Parietal lobe (tissue), 1 donor: Measurements from ENCODE around the gene SDSL. TPM values are rescaled to one million over a fixed set of nuclear protein-coding genes. Genes with fewer than 3 reads are reported as not detected.

Source experiments
- total RNA-seq: library from RNA; depleted of rRNA; stranded (reverse); fragments of >200 nt; gene quantifications from one replicate; pipeline ENCODE4 v1.2.3, GENCODE V29; 2014

Gene SDSL, protein sequence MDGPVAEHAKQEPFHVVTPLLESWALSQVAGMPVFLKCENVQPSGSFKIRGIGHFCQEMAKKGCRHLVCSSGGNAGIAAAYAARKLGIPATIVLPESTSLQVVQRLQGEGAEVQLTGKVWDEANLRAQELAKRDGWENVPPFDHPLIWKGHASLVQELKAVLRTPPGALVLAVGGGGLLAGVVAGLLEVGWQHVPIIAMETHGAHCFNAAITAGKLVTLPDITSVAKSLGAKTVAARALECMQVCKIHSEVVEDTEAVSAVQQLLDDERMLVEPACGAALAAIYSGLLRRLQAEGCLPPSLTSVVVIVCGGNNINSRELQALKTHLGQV
- total RNA-seq = 0.94 TPM

GRCh38 chr12:113422030-113422885 lies at the start of gene SDSL:
Gene SDSL, plus strand, starts transcription at chr12:113422380. Its CDS starts 5,603 bp downstream, at chr12:113427983.

DNA sequence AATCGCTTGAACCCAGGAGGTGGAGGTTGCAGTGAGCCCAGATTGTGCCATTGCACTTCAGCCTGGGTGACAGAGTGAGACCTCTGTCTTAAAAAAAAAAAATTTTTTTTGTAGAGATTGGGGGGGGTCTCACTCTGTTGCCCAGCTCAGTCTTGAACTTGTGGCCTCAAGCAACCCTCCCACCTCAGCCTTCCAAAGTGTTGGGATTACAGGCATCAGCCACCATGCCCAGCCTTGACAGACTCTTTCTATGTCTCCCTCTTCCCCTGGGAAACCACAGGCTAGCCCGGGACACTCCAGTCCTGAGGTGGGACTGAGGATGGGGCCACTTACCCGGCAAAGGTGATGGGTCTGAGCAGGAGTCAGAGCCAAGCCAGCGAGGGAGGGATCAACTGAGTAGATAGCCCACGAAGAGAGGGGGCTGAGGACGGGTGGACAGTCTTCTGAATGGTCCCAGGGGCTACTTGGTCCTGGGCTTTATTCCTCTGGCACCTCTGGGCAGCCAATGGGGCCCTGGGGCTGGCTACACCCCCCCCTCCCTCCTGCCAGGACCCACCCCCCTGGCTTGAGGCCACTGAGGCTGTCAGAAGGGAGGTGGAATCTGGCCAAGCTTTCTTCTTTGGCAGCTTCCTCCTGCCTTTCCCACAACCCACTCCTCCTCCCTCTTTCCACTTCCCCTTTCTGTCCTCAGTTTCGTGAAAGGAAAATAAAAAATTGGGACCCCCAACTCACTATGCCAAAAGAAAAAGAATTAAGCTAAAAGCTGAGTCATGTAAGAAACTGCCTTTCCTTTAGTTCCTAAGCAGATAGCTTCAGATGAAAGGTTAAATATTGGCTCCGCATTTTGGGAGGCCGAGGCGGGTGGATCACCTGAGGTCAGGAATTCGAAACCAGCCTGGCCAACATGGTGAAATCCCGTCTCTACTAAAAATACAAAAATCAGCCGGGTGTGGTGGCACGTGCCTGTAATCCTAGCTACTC lies 18.5 kb upstream of the SDSL start, which contains the start of gene SDS:
TSS of gene SDS (minus strand) at position 453 of the 981 bp plus-strand sequence. CDS start 4,179 bp downstream, outside the sequence.

DNA sequence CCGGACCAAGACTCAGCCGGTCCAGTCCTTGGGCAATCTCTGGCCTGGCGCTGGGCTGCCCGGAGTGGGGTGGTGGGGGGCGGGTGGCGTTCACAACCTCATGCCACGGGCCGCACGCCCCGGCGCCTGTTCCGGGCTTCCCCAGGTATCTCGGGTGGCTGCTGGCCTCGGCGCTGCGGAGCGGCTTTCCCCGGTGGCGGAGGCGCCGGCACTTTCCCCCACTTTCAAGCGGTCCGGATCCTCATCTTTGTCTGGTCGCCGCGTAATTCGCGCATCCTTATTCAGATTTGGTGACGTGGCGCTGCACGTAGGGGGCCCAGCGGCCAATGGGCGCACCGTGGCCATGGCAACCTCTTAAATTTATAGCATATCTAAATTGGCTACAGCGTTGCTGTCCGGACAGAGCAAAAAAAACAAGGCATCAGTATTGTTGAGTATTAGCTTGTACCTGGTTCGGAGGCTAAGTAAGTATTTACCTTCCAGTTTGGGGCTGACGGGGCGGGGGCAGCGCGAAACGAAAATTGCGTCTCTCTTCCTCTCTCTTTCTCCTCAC lies 49.5 kb downstream of the SDSL start, which contains the start of gene LHX5:
TSS of gene LHX5 (minus strand) at position 253 of the 553 bp plus-strand sequence. CDS start 373 bp downstream, outside the sequence.

Other genes with a start within 250 kb of the SDSL start
- gene DDX54, start 236.9 kb upstream of the SDSL start, total RNA-seq = 18.5 TPM
- gene RITA1, start 236.7 kb upstream of the SDSL start, total RNA-seq = 8.5 TPM
- 8.5 TPM for gene TPCN1, start 200.9 kb upstream of the SDSL start, total RNA-seq
- gene SLC8B1, start 87.3 kb upstream of the SDSL start, total RNA-seq = 5.6 TPM
- 14.7 TPM for gene PLBD2, start 63.8 kb upstream of the SDSL start, total RNA-seq
- not detected for gene SDS, start 18.5 kb upstream of the SDSL start, total RNA-seq
- gene LHX5, start 49.5 kb downstream of the SDSL start, total RNA-seq = not detected